DMS114 treated with DMSO at 0.1 percent for 48 hours (cell line): Measurements from ENCODE around the gene THSD4.

Experiments
- DNase-seq: peaks from one replicate; lab custom pipeline; 2025; ENCODE audit not compliant: unreplicated experiment; lab: John Stamatoyannopoulos, UW

The THSD4 gene

DNA sequence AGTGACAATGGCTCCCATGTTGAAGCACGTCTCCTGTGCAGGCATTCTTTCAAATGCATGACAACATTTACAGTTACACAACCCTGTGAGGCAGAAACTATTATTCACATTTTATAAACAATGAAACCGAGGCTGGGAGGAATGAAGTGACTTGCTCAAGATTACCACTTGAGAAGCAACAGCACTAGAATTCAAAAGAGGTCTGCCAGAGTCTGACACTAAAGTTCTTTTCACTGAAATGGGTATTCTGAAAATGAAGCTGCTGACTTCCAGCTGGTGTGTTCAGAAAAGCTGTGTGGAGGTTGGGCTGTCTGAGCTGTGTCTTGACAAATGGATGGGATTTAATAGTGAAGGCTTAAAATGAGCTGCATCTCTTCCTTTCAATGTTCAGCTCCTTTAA, 104.4 kb downstream of the THSD4 start:
- DNase-seq, result no peak

DNA sequence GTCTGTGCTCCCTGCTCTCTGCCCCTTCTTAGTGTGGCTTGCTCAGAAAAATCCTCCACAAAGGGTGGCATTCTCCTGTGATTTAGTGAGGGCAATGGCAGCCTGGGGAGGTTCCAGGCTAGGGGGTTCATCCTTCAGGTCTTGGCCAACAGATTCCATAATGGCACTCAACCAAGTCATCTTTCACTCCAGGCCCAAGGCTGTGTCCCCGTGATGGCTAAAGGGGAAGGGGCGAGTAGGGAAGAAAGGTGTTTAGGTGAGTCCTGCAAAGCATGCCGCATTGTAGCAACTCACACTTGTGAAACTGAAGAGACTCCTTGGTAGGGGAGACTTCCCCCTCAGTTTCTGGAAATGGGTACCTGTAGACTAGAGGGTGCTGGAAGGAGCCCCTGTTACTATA, 105.6 kb downstream of the THSD4 start:
- no peak for DNase-seq

DNA sequence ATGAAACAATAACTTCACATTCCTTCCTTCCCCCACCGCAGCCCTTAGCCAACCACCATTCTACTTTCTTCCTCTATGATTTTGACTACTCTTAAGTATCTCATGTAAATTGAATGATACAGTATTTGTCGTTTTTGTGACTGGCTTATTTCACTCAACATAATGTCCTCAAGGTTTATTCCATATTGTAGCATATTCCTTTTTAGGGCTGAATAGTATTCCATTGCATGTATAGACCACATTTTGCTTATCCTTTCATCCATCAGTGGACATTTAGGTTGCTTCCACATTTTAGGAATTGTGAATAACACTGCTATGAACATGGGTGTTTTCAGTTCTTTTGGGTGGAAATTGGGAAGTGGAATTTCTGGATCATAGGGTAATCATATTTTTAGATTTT, 106.1 kb downstream of the THSD4 start:
- DNase-seq, result no peak

DNA sequence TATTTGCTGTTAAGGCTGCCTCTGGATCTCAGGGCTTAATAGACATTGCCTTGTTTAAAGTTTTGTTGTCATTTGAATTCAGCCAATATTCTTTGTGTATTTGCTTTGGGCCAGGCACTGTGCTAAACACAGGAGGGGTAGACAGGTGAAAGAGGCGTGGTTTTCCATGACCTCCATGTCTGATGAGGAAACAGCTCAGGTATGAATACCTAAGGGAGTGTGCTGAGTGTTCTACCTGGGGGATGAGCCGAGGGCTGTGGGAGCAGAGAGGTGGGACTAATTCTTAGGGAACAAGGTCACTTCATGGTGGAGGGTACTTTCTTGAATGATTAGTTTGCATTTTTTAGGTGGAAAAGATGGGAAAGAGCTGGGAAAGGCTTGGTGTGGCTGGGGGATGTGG, 108.2 kb downstream of the THSD4 start:
- DNase-seq, result no peak

DNA sequence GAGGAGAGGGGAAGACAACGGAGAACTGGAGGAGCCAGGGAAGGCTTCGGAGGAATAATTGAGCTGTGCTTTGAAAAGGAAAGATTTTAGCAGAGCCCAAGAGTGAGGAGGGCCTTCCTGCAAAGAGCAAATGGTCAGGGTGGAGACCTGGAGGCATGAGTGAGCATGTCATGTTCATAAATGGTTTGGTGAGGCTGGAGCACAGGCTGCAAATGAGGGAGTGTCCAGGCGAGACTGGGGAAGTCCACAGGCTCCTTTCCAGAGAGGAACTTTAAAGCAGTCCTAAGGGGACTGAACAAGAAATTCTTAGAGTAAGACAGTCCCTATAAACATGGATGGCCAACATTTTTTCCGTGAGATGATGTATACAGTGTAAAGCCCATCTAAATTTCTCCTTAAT, 108.8 kb downstream of the THSD4 start:
- no peak for DNase-seq

DNA sequence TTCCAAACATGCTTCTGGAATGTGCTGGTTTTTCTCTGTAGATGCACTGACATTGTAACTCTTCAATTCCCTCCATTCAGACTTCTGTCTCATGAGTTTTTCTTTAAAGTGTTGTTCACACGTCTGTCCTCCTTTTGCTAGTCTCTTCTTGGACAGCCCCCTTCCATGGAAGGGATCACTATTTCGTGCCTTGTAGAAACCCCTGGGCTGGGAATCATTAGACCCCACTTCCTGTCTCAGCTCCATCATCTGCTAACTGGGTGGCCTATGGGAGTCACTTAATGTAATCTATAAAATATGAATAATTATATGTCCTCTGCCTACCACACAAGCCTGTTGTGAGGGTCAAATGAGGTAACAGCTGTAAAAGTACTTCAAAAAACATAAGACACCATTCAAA, 110.6 kb downstream of the THSD4 start:
- no peak for DNase-seq

DNA sequence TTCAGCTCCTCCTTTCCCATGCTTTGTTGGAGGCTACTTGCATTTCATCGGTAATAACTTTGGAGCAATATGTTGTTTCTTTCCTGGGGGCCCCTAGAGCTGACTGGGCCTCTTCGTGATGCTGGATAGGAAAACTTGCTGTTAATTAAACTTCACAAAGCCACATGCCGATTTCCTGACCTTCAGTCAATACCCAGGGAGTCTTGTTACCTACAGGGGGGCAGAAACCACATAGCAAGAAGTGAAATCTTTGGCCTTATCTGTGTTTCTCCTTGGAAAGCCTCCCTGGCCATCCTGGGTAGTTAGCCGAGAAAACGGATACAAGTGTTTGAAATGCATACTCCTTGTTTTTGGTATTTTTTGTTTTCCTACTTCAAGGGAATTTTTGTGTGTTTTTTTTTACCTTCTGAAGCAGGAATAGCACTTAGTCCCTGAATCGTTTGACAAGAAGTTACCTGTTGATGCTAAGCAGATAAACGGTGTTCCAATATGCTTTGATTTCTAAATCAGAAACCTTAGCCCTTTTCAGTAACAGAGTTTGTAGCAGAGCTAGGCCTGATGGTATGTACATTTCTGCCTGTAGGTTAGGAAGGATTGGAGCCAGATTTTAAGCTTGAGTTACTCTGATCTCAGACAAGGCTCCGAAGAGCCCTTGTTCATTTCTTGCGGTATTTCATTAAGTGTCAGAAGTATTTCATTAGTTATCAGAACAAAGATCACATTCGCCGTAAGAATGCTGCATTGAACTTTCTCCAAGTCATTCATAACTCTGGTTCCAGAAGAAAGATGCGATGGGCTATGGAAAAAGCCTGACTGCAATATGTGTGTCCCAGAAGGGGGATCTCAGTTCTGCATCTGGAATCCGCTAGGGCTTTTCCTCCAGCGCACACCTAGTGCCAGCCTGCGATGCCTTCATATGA, 111.5 kb downstream of the THSD4 start:
- DNase-seq, result no peak

DNA sequence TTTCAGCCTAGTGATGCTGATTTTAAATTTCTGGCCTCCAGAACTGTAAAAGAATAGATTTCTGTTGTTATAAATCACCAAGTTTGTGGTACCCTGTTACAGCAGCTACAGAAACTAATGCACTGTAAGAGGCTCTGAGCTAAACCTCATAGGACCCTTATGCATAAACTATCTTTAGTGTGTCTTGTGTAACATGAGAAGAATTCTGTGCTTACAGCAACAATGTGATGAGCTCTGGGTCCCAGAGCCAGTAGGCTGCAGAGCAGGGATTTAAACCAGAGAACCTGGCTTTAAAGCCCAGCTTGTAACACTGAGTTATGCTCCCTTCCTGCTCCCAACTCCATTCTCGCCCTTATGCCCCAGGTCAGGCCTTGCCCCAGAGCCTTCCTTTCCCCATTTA, 113.1 kb downstream of the THSD4 start:
- DNase-seq, result no peak

DNA sequence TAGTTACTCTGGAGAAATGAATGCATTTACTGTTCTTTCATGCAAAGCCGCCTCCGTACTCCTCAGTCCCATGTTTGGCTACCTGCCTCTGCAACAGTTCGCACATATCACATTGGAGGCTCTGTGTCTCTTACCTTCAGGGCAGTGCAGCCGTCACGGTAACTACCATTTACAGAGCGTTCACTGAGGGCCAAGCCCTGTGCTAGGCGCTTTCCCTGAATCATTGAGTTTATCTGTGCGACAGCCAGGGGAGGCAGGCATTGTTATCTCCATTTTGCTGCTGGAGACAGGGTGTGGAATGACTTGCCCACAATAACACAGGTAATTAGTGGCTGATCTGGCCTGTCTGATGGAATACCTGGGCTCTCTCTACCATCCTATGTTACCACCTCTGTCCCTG, 115.0 kb downstream of the THSD4 start:
- no peak for DNase-seq

DNA sequence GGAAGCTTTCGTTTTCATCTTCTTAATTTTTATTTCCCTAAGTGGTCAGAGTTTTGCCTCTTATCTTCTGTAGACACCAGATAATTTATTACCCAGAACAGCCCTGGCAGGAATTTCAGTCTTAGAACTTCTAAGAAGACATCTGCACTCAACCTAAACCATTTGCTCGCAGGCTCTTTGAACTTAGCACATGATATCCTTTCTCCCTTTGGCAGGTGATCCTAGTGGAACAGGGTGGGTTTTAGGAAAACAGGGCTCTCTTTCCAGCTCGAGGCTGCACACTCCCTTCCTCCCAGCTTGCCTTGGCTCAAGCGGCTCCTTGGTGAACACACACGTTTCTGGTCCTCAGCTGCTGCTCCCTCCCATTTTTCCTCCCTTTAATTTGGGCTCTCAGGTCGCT, 116.5 kb downstream of the THSD4 start:
- no peak for DNase-seq

DNA sequence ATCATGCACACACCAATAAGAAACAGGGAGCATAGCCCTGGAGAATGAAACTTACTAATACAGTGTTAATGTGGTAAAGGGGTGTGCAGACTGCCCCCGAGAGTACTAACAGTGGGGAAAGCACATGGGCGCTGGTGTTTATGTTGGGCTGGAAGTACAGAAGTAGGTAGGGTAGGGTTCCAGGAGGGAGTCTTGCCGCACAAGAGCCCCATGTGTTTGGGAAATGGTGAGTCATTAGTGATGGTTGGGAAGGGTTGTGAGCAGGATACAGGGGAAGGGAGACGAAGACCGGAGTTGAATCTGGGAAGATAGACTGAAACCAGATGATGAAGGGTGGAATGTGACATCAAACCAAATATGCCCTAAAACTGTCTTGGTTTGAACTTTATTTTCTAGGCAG, 117.1 kb downstream of the THSD4 start:
- no peak for DNase-seq

DNA sequence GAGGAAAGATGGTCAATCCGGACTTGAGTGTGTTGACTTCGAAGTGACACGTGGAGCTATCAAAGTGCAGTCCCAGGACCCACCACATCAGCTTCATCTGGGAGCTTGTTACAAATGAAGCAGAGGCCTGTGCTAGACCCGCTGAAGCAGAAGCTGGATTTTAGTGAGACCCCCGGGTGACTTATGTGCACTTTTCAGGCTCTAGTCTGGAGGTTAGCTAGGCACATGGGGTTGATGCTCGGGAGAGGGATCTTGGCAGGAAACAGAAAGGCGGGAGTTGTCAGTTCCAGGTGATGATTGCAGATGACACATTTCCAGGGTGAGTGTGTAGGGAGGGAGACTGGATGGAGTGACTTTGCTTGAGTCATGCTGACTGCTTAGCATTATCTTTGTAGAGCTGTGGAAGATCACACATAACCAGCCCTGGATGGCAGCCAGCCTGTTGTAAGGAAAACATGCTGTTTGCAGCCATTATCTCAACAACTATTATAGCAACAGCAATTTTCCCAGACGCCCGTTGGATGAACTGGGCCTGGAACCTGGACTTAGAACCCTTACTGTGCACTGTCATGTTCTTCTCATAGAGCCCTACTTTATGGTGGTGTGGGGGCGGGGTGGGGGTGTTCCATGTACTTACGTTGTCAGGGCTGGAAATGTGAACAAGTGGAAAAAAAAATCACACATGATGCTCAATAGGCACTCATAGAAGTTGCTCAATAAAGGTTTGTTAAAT, 122.4 kb downstream of the THSD4 start:
- DNase-seq, result no peak

DNA sequence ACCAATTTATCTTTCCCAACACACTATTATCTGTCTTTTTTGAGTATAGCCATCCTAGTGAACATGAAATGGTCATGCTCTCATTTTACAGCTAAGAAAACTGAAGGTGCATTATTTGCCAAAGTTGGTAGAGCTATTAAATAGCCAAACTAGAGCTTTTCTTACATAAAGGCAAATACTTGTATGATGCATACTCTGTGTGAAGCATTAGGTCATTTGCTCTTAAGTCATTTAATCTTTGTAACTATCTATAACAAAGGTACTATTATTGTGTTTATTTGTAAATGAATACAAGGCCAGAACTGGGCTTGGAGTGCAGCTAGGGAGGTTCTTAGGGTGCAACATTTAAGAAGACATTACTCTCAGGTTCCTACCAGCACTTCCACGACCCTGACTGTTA, 123.7 kb downstream of the THSD4 start:
- DNase-seq, result no peak

DNA sequence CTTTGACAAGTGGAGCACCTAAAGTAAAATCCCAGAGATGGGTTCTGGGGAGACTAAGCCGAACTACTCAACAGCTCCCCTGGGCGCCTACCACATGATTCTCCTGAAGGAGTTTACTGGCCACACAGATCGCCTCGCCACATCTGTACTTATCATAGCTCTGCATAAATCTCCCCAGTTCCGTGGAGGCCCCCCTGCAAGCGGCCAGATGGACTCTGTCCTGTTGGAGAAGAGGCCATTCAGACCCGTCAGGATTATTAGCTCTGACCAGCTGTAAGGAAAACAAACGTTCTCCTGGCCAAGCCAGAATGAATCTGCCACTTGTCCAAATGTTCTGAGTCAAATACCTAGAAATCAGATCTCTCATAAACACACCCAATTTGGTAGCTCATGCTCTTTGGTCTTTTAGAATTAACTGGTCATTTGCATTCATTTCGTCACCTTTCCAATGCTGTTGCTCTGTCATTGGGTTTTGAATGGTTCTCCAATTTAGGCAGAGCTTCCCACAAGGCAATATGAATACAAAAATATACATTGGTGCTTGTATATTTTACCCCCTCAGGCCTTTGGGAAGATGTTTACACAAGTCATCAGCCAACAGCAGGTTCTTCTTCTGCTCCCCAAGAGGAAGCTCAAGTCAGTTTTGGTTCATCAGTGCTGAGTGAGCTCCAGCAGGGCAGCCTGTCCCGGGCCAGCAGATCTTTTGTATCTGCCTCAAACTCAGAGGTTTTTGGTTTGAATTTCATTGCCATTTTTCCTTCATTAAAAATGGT, 124.5 kb downstream of the THSD4 start:
- DNase-seq, result no peak

DNA sequence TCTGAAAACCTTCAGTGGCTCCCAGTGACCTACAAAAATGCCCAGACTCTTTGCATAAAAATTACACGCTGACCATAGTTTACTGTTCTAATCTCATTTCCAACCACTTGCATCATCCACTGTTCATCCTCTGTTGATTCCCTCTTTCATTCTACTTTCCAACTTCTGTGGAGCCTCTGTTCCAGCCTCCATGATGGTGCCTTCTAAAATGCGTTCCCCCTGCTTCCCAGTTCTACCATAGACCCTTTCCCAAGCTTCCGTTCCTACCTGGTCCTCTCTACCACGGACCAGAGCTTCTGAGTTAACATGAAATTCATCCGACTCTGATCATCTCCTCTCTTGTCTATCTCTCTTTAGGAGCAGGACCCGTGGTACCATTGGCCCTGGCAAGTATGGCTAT, 127.0 kb downstream of the THSD4 start:
- DNase-seq, result no peak

DNA sequence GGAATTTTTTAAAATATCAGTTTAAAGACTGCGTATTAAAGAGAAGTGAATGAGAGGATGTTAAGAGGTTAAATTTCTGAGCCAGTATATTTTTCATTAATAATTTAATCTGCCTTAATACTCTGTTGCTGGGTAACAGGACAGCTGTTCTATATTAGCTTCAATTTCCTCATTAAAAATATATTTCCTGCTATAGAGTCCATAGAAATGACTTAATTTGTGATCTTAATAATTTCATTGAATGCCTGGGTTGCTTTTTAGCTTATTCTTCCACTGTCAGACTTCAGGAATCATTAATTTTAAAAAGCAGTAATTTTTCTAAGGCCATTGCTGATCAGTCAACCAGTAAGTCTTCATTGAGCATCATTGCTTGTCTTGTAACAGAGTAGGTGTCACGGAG, 129.0 kb downstream of the THSD4 start:
- no peak for DNase-seq

DNA sequence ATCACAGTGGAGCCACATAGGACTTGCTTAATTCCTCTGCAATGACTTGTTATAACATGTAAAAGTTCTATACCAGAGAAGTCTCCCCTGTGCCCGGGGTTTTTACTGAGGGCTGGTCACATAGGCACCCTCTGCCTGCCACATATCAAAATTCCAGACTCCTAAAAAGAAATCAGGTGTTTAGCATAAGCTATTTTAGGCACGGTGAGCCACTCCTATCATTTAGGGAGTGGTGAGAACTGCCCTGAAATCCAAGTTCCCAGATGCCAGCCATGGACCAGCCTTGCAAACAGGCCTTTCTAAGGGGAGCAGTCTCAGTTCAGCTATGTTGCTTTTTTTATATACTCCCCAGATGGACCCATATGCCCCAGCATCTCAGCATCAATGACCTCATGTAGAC, 130.3 kb downstream of the THSD4 start:
- DNase-seq, result no peak

DNA sequence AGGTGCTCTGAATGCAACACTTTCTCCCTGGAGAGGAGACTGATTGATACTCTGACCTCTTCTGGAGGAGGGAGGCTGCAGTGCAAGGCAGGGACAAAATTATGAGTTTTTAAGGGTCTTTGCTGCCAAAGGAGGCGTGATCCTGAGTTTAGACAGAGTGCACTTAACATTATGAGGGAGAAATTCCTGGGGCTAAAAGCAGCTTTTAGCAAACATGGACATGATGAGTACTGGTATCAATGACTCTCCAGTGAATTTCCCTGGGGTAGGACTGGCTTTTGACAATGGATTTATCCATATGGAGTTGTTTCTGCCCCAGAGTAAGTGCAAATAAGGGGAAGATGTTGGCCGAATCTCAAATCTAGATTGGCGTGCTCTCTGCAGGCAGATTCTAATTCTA, 133.1 kb downstream of the THSD4 start:
- DNase-seq, result no peak

DNA sequence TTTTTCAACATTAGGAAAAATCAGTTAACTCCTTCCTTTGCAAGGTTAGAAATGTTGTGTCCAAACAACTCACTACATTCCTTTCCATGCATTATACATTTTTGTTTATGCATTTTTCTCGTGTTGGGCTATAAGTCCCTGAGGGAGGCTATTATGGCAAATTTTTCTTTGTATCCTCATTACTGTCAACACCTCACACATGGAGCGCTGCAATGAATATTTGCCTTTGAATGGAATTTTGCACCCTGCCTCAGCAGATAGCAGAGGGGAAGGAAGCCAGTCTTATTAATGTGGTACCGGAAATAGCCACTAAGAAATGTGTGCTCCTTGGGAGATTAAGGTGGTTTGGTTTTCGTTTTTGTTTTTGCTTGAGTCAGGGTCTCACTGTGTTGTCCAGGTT, 134.7 kb downstream of the THSD4 start:
- DNase-seq, result no peak

DNA sequence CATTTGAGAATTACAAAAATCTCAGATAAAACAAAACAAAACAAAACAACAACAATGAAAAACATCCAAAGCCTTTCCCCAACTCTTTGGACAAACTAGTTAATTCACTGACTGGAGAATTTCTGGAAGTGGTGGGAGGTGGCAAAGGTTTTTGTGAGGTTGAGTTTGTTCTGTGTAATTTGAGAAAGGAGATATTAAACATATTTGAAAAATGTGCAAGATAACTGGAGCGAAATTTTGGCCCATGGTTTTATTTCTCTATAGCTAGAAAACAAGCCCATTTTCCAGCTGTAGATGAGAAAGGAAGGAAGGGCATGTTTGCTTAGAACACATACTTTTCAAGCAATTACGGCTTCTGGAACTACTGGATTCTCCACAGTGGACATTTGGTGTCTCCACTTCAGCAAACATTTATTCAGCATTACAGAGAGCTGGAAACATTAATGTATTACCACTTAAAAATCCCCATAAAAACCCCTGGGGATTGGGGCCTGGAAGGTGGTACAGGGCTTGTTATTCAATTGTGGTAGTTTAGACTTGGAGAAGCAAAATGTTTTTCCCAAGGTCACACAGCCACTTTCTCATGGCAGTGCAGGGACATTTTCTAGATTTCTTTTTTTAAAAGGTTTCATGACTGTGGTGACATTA, 135.8 kb downstream of the THSD4 start:
- no peak for DNase-seq

DNA sequence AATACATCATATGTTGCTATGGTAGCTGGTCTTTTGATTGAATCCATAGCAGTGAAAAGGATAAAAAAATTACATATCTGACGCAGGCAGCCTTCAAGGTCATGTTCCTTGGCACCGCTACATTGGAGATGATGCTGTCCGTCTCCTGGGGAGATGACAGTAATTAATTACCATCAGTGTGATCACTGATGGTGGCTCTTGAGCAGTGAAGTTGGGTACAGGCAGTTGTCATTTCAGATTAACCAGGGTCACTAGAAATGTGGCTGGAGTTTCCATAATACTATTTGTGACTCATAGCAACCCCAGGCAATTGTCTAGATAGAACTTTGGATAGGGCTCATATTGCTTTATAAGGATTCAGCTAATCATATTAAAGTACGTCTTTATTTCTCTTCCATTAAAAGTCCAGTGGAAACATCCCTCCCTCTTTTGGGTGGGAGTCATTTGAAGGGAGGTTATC, 136.3 kb downstream of the THSD4 start:
- DNase-seq, result no peak
